H1 (cell line): ENCODE results near the gene AGER.

Experiments
- CEBPB ChIP-seq: IDR thresholded peaks from 2 replicates; pipeline ENCODE4 v1.6.1; 2012; ENCODE audit warnings: low read depth, low read length
- EP300 ChIP-seq, 2 experiments: IDR thresholded peaks; 1 replicate in 1 of 2; 2 replicates in 1 of 2; pipeline ENCODE4 v1.6.1; 2011 to 2012; ENCODE audit warnings: low read depth in 2 of 2, low read length in 2 of 2, mild to moderate bottlenecking in 2 of 2, borderline replicate concordance in 1 of 2, inconsistent platforms in 1 of 2, moderate library complexity in 1 of 2
- EZH2 ChIP-seq: fragments of 200-600 bp; sonication (generic); IDR thresholded peaks from 2 replicates; pipeline ENCODE4 v1.7.1; 2012; ENCODE audit warnings: low read depth, mild to moderate bottlenecking, moderate library complexity, low read length, inconsistent platforms; ENCODE audit not compliant: severe bottlenecking
- GABPA ChIP-seq: IDR thresholded peaks from 2 replicates; pipeline ENCODE4 v1.6.1; 2011; ENCODE audit warnings: mild to moderate bottlenecking, low read length, moderate library complexity, borderline replicate concordance; ENCODE audit not compliant: insufficient read depth
- MAX ChIP-seq: IDR thresholded peaks from 2 replicates; pipeline ENCODE4 v1.6.1; 2012; ENCODE audit warnings: inconsistent platforms
- POLR2A ChIP-seq, 2 experiments: IDR thresholded peaks; 1 replicate in 1 of 2; 2 replicates in 1 of 2; pipeline ENCODE4 v1.6.1; 2011; ENCODE audit warnings: low read depth in 2 of 2, low read length in 2 of 2, mild to moderate bottlenecking in 2 of 2; ENCODE audit errors: control extremely low read depth in 1 of 2
- POLR2AphosphoS5 ChIP-seq: IDR thresholded peaks from 2 replicates; pipeline ENCODE4 v1.6.1; 2011; ENCODE audit warnings: low read depth, low read length
- SP2 ChIP-seq: IDR thresholded peaks from 2 replicates; pipeline ENCODE4 v1.6.1; 2012; ENCODE audit warnings: mild to moderate bottlenecking, low read length, inconsistent platforms
- TAF7 ChIP-seq: optimal IDR thresholded peaks from 2 replicates; pipeline ENCODE3; 2011; ENCODE audit warnings: low read depth, mild to moderate bottlenecking, inconsistent platforms, low read length, moderate library complexity, borderline replicate concordance
- TCF12 ChIP-seq: IDR thresholded peaks from 2 replicates; pipeline ENCODE4 v1.6.1; 2011; ENCODE audit warnings: low read depth, mild to moderate bottlenecking, low read length
- ZNF274 ChIP-seq: IDR thresholded peaks from 2 replicates; pipeline ENCODE4 v1.7.0; 2012; ENCODE audit warnings: low read length, borderline replicate concordance; ENCODE audit errors: extremely low read depth
- TF ChIP-seq, protein P1 (sequence below), 3 experiments: IDR thresholded peaks; 1 replicate in 2 of 3; 2 replicates in 1 of 3; pipeline versions ENCODE4 v1.5.1 to v1.6.1; 2011; ENCODE audit warnings: low read length in 3 of 3, mild to moderate bottlenecking in 3 of 3, inconsistent platforms in 2 of 3, low read depth in 1 of 3, moderate library complexity in 1 of 3; ENCODE audit not compliant: insufficient read depth in 1 of 3; ENCODE audit errors: control extremely low read depth in 1 of 3

DNA sequence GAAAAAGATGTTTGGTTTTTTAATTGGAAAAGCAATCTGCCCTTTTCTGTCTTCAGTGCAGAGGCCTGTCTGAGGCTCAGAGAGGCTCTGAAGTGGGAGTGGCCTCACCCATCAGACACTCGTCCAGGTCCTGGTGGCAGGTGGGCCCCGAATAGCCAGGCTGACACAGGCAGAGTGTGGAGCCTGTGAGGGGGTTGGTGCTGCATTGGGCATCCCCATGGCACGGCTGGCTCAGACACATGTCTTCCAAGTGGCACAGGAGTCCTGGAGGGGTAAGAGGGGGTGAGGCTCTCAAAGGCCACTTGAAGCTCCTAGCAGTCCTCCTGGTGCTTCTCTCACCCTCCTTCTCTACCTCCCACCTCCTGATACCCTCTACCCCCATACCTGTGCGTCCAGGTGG, 36.0 kb upstream of the AGER start:
- TF ChIP-seq POLR2A (IDR thresholded peaks at IDR 0.05; ENCODE audit: control extremely low read depth in 1 of 2, low read depth in 2 of 2, low read length in 2 of 2) (no peak), POLR2AphosphoS5 (no peak), SP2 (no peak), CEBPB (no peak), EP300 (IDR thresholded peaks at IDR 0.05; ENCODE audit: borderline replicate concordance in 1 of 2, low read depth in 2 of 2, low read length in 2 of 2) (no peak), ZNF274 (no peak), MAX (no peak), GABPA (no peak), EZH2 (no peak), TCF12 (no peak), TAF7 (no peak)
- TF ChIP-seq, protein P1, sequence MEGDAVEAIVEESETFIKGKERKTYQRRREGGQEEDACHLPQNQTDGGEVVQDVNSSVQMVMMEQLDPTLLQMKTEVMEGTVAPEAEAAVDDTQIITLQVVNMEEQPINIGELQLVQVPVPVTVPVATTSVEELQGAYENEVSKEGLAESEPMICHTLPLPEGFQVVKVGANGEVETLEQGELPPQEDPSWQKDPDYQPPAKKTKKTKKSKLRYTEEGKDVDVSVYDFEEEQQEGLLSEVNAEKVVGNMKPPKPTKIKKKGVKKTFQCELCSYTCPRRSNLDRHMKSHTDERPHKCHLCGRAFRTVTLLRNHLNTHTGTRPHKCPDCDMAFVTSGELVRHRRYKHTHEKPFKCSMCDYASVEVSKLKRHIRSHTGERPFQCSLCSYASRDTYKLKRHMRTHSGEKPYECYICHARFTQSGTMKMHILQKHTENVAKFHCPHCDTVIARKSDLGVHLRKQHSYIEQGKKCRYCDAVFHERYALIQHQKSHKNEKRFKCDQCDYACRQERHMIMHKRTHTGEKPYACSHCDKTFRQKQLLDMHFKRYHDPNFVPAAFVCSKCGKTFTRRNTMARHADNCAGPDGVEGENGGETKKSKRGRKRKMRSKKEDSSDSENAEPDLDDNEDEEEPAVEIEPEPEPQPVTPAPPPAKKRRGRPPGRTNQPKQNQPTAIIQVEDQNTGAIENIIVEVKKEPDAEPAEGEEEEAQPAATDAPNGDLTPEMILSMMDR (IDR thresholded peaks at IDR 0.05; ENCODE audit: control extremely low read depth in 1 of 3, insufficient read depth in 1 of 3, low read depth in 1 of 3, low read length in 3 of 3) = no peak
